GM12873 (cell line): ENCODE measurements around the gene FAM13A.

Experiments
- CTCF ChIP-seq: IDR thresholded peaks from 2 replicates; pipeline ENCODE4 v1.5.1; 2012; ENCODE audit warnings: low read depth, mild to moderate bottlenecking, moderate library complexity, low read length, control low read depth; ENCODE audit not compliant: insufficient read depth; ENCODE audit errors: missing control alignments

Gene FAM13A

DNA sequence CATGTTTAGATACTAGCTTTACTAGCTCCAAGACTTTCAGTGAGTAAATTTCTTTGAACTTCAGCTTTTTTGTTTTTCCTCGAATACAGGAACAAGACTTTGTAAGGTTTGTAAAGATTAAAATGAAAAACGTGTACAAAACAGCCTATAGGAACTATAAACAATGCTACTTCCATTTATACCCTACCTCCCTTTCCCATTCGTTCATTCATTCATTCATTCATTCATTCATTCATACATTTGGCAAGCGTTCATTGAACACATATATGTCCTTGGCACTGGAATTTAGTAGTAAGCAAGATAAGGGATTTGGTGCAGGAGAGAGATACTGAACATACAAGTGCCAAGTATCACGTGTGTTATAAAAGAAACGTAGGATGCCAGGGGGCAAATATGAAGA, 293.9 kb downstream of the FAM13A start:
- TF ChIP-seq CTCF = no peak

DNA sequence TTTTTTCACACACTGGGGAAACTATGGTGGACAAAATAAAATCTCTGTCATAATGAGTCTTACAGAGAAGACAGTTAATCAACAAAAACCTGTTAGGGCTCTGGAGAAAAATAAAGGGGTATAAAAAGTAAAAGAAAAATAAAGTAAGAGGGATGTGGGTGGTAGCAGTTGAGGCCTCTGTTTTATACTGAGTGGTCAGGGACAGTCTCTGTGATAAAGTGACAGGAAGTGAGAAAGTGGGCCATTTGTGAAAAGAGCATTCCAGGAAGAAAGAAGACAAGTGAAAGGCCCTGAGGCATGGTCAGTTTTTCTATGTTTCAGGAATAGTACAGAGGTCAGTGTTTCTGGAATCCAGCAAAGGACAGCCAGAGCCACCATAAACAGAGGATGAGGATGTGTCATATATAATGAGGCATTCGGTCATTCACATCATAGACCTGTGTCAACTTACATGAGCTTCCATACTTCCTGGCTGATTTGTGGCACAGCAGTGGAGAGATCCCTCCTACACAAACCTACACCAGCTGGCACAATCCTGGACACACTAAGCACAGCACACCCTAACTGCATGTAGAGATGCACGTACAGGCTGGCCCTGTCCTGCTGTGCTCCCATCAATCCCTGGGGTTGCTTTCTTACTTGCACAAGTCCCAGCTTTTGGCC, 295.0 kb downstream of the FAM13A start:
- no peak for TF ChIP-seq CTCF

DNA sequence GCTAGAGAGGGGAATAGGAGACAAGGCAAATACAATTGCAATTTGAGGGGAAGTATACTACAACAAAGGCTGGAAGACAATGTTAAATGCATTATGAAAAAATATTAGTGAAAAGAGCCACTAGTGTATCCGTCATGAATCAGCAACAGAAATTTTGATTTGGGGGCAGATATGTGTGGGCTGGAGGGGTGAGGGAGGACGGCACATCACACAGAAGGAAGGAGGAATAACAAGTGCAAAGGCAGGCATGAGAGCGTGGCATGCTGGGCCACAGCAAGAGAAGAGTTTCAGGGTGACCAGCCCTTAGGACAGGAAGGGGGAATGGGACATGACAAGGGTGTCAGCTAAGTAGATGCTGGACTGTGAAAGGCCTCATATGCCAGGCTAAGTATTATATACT, 295.6 kb downstream of the FAM13A start:
- TF ChIP-seq CTCF = no peak

GRCh38 chr4:88759895-88760290, 297.1 kb downstream of the FAM13A start:
- no peak for TF ChIP-seq CTCF

DNA sequence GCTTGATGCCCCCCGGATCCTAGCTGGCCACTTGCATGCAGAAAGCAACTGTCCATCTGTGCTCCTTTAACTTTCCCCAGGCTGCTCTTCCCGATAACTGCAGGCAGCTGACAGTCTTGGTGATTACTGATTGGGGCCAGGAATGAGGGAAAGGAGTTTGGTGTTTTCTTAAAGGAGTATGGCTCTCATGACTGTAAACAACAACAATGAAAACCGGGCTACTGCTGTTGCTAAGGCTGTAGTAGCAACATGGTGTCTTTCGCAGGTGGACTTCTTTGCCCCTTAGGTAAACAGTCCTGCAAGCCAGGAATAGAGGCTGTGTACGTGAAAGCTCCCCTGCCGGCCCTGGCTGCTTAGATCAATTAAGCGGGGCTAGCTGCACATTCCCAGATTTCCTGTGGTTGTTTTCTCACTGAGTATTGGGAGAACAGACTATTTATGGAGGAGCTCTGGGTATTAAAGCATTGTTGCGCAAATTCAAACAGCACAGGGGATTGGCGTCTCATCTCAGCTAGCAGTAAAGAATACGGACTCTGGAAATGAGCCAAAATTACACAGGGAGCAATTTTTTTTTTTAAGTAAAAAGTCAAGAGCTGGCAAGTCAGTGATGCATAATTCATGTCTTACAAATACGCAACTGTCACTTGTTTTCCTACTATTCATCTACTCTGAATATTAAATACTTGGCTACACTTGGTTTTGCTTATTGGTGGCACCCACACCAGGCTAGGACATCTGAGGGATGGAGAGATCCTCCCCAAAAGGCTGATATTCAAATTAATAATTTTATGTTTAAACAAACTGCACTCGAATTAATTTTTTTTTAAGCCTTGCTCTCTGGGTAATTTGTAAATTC, 297.7 kb downstream of the FAM13A start:
- no peak for TF ChIP-seq CTCF

DNA sequence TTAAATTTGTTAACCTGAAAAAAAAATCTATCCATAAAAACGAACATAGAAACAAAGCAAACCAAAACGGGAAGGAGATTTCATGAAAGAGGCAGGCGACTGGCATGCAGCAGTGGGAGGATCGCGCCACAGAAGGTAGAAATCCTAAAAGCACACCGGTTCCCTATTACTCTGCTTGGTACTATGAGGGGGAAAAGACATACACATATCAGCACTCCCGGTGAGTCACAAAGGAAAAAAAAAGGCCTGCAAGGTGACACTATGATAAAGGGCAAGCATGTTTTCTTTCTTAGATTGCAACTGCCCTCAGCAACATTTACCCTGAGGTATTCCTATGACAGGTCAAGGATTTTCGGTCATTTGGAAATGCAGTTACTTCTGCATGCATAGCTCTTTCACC, 298.7 kb downstream of the FAM13A start:
- no peak for TF ChIP-seq CTCF

- TF ChIP-seq CTCF = no peak
Measured at GRCh38 chr4:88757776-88758175, 299.2 kb downstream of the FAM13A start.
